SK-N-MC (cell line): ENCODE measurements around the gene LNX2.

Source experiments
- DNase-seq: peaks from one replicate; pipeline ENCODE4 v3.0.0-alpha.2; 2011; ENCODE audit warnings: low read depth, low spot score
- H3K27ac ChIP-seq: fragments of 200-600 bp; sonication (generic); 2 replicates; pipeline ENCODE4 v1.5.1; 2016; ENCODE audit warnings: mixed run types
- H3K36me3 ChIP-seq: fragments of 200-600 bp; sonication (generic); 2 replicates; pipeline ENCODE4 v1.6.1; 2017; ENCODE audit warnings: antibody characterized with exemption, low read length, mixed read lengths; ENCODE audit not compliant: insufficient read depth
- H3K4me3 ChIP-seq: fragments of 200-600 bp; sonication (generic); 2 replicates; pipeline ENCODE4 v1.5.1; 2016
- H3K9ac ChIP-seq: fragments of 200-600 bp; sonication (generic); 2 replicates; pipeline ENCODE4 v1.8.0; 2017; ENCODE audit warnings: mixed run types, mixed read lengths; ENCODE audit not compliant: insufficient read length
- H3K9me3 ChIP-seq: fragments of 200-600 bp; sonication (generic); 2 replicates; pipeline ENCODE4 v1.6.1; 2017; ENCODE audit warnings: low read depth, mild to moderate bottlenecking, antibody characterized with exemption, low read length, moderate library complexity, mixed read lengths
- EZH2 ChIP-seq: fragments of 200-600 bp; sonication (generic); IDR thresholded peaks from one replicate; pipeline ENCODE4 v1.6.1; 2017; ENCODE audit warnings: antibody characterized with exemption
- FOXP2 ChIP-seq: optimal IDR thresholded peaks from 2 replicates; pipeline ENCODE3; 2011; ENCODE audit warnings: mild to moderate bottlenecking, moderate library complexity; ENCODE audit not compliant: insufficient read depth; ENCODE audit errors: extremely low read length, control extremely low read depth
- POLR2AphosphoS5 ChIP-seq: IDR thresholded peaks from 2 replicates; pipeline ENCODE4 v1.6.1; 2012; ENCODE audit warnings: mild to moderate bottlenecking, low read depth, low read length, borderline replicate concordance

The LNX2 gene

DNA sequence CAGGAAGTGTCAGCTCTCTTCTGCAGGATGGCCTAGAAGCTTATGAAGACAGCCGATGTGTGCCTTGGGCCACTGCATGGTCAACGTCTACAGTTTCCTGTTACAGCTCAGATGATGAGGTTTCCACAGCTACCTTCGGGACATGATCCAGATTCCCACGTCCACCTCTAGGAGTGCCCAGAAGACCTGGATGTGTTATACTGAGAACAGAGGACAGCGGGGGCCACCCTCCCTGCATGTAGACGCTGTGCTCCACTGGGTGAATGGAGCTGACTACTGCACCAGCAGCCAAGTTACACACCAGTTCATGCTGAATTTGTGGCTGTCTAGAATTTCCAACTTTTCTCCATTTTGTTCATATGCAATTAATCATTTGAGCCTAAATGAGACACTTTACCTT is 91.4 kb downstream of the LNX2 start:
- H3K9ac ChIP-seq, result no peak overlapping the region
- H3K27ac ChIP-seq, result no peak overlapping the region
- H3K36me3 ChIP-seq, result no peaks in the 10 kb centered on the region
- DNase-seq, result no peak
- no peak overlapping the region for H3K4me3 ChIP-seq
- no peaks in the 10 kb centered on the region for H3K9me3 ChIP-seq
- no peak for TF ChIP-seq POLR2AphosphoS5
- TF ChIP-seq EZH2, result no peak
- no peak for TF ChIP-seq FOXP2

DNA sequence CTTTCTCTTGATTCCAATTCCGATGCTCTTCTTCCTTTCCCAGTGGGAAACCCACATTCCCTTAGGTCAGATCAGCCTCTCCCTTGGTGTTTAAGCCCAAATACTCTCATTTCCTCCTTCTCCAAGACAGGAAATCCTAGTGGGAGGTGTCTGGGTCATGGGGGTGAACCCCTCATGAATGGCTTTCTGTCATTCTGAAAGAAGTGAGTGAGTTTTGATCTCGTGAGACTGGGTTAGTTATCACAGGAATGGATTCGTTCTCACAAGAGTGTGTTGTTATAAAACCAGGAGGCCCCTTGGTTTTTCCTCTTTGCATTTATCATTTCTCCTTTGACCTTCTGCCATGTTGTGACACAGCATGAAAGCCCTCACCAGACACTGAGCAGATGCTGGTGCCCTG is 93.8 kb downstream of the LNX2 start:
- no peak for TF ChIP-seq EZH2
- TF ChIP-seq POLR2AphosphoS5, result no peak
- TF ChIP-seq FOXP2, result no peak
- DNase-seq, result no peak
- Histone ChIP-seq H3K4me3 (no peak overlapping the region), H3K9ac (no peak overlapping the region), H3K9me3 (no peaks in the 10 kb centered on the region), H3K27ac (no peak overlapping the region), H3K36me3 (no peaks in the 10 kb centered on the region)

DNA sequence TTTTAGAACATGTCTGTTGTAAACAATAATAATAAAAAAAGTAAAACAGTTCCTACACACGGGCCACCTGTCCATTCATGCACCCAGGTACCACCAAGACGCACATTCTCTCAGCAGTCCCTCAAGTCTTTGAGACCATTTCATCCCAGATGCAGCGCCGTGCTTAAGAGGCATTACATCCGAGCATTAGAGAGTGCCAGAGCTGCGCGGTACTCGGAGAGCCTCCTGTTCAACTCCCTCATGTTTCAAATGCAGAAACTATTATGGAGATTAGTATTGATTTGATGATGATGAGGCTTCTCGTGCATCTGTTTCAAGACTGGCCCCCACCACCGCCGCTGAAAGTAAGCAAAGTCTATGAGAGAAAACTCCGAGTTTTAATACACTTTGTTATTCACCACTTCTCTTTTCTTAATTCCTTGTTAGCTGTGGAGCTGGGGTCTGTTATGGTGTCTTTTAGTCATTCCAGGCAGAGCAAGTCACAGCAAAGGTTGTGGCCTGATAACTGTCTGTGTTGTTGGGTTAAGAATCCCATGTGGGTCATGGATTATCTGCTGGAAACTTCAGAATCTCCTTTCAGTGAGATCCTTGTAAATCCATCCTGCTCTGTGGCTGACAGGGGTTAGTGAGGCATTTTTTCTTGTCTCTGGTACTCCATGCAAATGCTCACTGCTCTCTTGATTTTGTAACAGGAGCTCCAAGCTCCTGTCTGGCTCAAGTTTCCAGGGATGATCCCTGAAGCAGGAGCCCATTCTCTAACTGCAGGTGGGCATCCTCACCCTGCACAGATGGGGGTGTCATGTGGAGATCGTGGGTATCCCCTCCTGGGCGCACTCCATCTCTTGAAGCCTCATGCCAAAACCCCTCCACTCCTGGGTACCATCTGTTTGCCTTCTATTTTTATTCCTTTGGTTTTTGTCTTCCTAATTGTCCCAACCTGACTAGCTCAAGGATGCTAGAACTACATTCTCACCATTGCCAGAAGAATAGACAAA is 95.1 kb downstream of the LNX2 start:
- Histone ChIP-seq H3K4me3 (no peak overlapping the region), H3K36me3 (no peaks in the 10 kb centered on the region), H3K27ac (no peak overlapping the region), H3K9ac (no peak overlapping the region), H3K9me3 (no peaks in the 10 kb centered on the region)
- TF ChIP-seq FOXP2 (no peak), POLR2AphosphoS5 (no peak), EZH2 (no peak)
- DNase-seq, result no peak

DNA sequence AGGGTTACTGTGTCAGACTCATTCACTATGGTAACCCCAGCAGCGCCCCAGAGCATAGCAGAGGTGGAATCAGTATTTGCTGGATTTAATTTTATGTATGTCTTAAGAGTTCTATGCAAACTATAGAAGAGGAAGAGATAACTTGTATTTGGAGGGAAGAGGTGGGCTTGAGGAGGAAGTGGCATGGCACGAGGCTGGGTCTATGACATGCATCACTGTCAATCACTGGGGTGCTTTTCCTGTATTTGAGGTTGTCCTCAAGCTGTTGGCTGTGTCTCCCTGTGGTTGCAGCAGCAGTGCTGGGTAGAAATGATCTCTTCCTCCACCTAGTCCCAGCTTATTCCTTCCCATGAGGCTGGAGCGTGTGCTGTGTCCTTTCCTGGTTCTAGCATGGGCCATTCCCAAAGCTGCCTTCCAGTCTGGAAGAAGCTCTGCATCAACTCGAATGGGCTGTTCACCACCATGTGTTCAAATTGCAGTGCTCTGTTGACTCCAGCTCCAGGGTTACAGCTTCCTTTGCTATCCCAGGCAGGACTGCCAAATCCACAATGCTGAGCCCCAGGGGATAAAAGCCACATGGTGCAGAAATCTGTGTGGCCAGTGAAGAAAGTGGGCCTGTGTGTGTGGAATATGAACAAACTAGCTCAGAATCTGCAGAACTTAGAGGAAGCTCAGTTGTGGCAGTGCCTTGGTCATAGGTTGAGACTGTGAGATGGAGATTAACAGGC is 96.8 kb downstream of the LNX2 start:
- Histone ChIP-seq H3K9me3 (no peaks in the 10 kb centered on the region), H3K9ac (no peak overlapping the region), H3K36me3 (no peaks in the 10 kb centered on the region), H3K4me3 (no peak overlapping the region), H3K27ac (no peak overlapping the region)
- no peak for DNase-seq
- TF ChIP-seq POLR2AphosphoS5, result no peak
- no peak for TF ChIP-seq EZH2
- TF ChIP-seq FOXP2, result no peak

DNA sequence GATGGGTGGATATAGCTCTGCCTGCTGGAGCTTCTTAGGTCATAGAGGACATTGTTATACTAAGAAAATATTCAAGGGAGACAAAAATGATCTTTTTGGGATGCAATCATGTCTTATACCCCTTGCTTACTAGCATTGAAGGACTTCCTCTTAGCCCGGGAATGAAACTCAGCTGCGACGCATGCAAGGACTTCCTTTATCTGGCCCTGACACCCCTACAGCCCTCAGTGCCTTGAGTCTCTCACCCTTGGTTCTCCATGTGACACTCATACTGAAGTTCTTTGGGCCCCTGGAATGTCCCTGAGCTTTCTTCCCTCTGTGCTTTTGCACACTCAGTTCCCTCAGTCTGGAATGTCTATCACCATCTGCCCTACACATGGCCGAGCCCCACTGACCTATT is 97.5 kb downstream of the LNX2 start:
- Histone ChIP-seq H3K4me3 (no peak overlapping the region), H3K9ac (no peak overlapping the region), H3K36me3 (no peaks in the 10 kb centered on the region), H3K27ac (no peak overlapping the region), H3K9me3 (no peaks in the 10 kb centered on the region)
- no peak for DNase-seq
- TF ChIP-seq EZH2 (no peak), POLR2AphosphoS5 (no peak), FOXP2 (no peak)

DNA sequence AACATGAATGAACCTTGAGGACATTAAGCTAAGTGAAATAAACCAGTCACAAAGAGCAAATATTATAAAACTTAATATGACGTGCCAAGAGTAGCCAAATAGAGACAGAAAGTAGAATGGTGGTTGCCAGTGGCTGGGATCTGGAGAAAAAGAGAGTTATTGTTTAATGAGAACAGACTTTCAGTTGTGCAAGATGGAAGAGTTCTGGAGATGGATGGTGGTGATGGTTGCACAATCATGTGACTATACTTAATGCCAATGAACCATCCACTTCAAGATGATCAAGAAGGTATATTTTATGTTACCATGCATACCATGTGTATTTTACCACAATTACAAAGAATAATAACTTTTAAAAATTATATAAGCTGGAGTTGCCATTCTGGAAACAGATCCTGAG is 104.2 kb downstream of the LNX2 start:
- H3K36me3 ChIP-seq, result no peaks in the 10 kb centered on the region
- no peaks in the 10 kb centered on the region for H3K9me3 ChIP-seq
- TF ChIP-seq FOXP2 (no peak), EZH2 (no peak), POLR2AphosphoS5 (no peak)
- no peak overlapping the region for H3K9ac ChIP-seq
- DNase-seq, result no peak
- no peak overlapping the region for H3K4me3 ChIP-seq
- H3K27ac ChIP-seq, result no peak overlapping the region

DNA sequence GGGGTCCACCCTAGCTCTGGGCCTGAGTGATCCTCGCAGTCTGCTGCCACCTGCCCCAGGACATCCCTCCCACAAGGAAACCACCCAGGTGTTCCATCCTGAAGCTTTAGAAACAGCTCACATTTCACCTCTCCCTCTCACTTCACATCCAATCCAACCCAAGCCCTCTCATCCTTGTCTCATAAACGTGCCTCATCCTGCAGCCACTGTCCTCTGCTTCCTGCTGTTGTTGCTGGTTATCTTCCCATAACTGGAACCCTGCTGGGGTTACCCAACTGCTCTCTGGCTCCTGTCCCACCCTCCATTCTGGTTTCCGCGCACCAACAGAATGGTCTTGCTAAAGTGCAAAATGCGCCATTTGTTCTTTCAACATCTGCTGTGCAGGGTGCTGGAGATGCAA is 110.2 kb downstream of the LNX2 start:
- H3K4me3 ChIP-seq, result no peak overlapping the region
- DNase-seq, result no peak
- TF ChIP-seq EZH2, result no peak
- no peak for TF ChIP-seq POLR2AphosphoS5
- TF ChIP-seq FOXP2, result no peak

DNA sequence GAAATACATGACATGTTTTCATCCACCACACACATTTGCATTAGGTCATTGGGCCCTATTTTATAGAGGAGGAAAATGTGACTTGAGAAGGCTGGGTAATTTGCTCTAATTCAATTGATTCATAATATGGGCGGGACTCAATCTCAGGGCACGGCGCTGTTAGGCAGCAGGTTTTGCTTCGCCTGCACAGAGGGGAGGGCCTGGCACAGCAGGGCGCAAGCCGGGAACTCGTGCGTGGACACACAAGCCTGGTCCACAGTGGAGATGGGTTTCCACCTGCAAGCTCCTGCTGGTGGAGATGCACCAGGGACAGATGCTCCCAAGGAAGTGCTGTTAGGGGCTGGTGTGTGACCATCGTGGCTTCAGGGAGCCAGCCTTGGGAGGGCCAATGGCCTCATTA is 111.5 kb downstream of the LNX2 start:
- Histone ChIP-seq H3K4me3 (no peak overlapping the region), H3K27ac (no peak overlapping the region), H3K9me3 (no peaks in the 10 kb centered on the region), H3K36me3 (no peaks in the 10 kb centered on the region), H3K9ac (no peak overlapping the region)
- TF ChIP-seq FOXP2 (no peak), POLR2AphosphoS5 (no peak), EZH2 (no peak)
- DNase-seq, result no peak

More for the DNA sequence above, 110.2 kb downstream of the LNX2 start:
- no peaks in the 10 kb centered on the region for H3K36me3 ChIP-seq
- no peak overlapping the region for H3K27ac ChIP-seq
- H3K9ac ChIP-seq, result no peak overlapping the region
- H3K9me3 ChIP-seq, result no peaks in the 10 kb centered on the region
